ENCODE data around the gene PRKCZ.

PRKCZ gene

GRCh38 chr1:2199042-2199810 lies 149.0 kb downstream of the PRKCZ start:
- peak; percentile 87 for DNase-seq

- no peak for DNase-seq
These were observed 150.2 kb downstream of the PRKCZ start for GRCh38 chr1:2200308-2200943.

DNA sequence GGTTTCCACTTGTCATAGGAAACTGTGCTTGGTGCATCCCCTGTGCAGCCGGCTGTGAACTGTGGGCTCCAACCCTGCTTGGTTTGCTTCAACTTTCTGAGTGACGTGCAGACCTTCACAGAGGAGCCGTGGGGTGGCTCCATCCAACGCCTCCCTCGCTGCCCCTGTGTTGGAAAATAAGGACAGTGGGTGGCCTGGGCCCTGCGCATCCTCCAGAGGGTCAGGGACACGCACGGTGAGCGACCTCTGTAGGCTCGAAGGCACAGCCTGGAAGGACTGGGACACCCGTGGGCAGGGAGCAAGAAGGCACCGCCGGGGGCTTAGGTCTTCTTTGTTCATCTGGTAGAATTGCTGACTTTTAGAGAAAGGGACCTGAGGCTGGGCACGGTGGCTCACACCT lies 150.9 kb downstream of the PRKCZ start:
- DNase-seq, result no peak

- DNase-seq, result no peak
These were observed 151.9 kb downstream of the PRKCZ start for GRCh38 chr1:2202008-2202575.

- DNase-seq, result no peak
These were observed 152.8 kb downstream of the PRKCZ start for GRCh38 chr1:2202843-2203601.

GRCh38 chr1:2203671-2204414 lies 153.6 kb downstream of the PRKCZ start:
- no peak for DNase-seq

DNA sequence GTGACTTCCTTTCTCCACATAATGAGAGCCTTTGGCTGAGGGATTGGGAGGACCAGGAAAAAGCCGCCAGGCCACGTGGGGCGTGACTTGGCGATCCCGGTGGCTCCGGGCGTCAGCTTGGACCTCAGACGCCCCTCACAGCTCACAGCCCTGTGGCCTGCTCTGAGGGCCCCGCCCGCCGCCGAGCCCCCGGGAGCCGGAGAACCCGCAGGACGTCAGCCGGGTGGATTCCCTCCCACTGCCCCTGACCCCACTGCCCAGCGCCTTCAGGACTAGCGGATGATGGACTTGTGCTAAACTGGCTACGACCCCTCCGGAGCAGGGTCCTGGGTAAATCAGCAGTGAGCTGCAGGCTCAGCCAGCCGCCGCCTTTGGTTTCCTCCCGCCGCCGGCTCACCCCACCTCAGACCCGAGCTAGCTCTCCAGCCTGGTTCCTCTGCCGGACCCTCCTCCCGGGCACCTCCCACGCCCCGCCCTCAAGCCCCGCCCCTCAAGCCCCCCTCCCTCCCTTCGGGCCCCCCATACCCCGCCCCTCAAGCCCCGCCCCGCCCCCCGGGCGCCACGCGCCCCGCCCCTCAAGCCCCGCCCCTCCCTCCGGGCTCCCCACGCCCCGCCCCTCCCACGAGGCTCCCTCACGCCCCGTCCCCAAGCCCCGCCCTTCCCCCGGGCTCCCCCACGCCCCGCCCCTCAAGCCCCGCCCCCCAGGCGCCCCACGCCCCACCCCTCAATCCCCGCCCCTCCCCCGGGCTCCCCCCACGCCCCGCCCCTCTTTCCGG lies 154.4 kb downstream of the PRKCZ start:
- peak; percentile 60 for DNase-seq

DNA sequence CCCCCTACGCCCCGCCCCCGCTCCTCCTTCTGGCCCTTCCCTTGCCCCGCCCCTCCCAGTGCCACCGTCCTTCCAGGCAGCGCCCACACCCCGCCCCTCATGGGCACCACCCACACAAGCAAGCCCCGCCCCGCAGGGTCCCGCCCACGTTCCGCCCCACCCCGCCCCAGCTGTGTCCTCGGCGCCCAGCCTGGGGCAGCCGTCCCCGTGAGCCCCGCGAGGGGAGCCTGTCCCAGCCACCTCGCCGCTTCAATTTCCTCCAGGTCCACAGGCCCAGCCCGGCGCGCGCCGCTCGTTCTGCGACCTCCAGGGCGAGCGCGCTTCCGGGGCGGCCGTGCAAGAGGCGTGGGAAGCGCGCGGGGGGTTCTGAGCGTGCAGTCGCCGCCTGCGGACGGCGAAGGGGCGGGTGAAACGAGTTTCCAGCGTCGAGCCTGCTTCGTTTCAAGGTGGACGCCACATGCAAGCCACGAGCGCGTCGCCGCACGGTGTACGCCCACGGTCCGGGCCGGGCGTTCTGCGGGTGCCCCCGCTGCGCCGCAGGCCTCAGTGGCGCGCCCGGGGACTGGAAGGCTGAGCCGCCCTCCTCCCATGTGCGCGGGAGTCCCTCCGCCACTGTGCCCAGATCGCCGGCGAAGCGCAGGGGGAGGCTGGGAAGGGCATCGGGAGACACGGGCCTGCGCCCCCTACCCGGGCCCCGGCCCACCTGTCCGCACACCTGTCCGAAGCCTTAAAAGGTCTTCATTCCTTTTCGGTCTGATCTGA lies 155.2 kb downstream of the PRKCZ start:
- DNase-seq, result peak; percentile 67

GRCh38 chr1:2206813-2207487 lies 156.7 kb downstream of the PRKCZ start:
- no peak for DNase-seq

DNA sequence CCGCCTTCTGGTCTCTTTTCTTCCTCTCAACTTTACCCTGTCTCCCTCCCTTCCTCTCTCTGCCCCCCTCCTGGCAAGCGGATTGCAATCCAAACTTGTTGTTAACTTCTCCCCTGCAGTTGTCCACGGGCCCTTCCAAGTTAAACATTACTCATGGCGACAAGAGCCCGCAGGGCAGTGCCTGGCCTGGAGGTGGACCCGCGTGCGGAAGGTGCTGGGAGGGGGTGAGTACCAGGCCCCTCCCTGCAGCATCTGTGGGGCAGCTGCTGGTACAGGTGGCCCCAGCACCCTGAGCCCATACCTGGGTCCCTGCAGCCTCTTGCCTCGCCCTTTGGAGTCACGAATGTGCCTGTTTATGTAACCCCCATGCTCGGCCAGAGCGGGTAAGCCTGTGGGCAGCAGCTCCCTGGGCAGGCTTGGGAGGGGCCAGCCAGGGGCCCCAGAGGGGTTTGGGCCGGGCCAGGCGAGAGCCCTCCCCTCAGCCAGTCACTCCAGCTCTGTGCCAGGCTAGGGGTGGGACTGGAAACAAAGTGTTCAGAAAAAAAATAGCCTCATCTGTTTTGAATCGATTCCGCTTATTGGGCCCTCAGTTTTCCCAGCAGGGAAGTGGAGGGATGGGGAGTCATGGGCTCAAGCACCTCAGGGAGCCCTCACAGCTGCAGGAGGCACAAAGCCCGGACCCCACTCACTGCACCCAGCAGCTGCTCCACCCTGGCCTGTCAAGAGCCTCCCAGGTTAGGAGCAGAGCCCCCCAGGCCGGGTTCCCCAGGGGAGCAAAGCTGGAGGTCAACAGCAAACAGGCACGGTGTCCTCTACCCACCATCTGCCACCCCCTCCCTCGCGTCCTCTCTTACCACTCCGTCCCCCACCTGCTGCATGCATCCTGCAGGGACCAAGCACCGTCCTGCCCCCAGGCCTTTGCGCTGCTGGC lies 158.4 kb downstream of the PRKCZ start:
- peak; percentile 23 for DNase-seq

DNA sequence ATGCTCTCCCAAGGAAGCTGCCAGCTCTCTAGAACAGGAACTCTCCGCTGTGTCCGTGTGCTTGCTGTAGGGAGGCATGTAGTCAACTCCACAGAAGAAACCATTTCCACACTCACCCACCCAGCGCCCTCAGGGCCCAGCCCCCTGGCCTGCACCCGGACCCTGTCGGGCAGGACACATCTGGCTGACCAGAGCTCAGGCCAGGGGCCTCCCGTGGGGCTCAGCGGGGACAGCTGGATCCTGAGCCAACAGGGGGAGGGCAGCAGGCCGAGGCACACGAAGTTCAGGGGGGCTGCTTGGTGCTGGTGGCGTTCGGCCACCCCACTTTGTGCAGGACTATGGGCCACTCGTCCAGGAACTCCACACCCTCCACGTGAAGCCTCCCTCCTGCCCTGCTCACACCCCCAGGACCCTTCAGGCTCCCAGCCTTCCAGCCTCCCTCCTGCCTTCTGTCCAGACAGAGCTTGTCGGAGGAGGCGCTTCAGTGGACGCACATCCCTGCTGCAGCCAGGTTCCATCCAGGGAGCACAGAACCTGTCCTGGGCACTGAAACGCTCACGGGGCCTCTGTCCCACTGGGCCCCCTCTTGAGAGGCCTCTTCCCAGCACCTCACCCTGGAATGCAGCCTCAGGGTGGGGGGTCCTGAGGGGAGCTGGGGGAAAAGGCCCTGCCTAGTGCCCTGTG lies 159.3 kb downstream of the PRKCZ start:
- no peak for DNase-seq

DNA sequence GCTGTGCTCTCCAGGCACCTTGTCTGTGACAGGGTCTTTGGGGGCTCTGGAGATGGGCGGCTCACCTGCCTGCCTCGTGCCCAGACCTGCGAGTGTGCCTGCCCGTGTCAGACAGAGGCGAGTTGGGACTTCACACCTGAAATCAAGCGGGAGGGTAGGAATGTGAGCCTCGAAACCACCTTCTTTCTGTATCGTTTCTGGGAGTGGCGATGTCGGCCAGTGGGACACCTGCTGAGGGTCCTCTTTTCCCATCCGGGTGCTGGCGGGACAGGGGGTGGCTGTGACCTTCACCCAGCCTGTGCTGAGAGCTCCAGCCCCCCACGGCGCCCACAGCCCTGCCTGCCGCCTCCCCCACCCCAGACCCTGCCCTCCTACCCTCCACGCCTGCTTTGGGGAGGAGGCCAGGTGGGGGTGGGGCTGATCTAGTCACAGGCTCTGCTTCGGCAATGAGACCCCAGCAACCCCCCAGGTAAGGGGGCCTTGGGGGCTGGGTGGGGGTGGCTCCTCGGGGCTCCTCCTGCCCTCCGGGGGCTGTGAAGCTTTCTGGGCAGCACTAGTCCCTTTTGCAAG lies 160.0 kb downstream of the PRKCZ start:
- no peak for DNase-seq

DNA sequence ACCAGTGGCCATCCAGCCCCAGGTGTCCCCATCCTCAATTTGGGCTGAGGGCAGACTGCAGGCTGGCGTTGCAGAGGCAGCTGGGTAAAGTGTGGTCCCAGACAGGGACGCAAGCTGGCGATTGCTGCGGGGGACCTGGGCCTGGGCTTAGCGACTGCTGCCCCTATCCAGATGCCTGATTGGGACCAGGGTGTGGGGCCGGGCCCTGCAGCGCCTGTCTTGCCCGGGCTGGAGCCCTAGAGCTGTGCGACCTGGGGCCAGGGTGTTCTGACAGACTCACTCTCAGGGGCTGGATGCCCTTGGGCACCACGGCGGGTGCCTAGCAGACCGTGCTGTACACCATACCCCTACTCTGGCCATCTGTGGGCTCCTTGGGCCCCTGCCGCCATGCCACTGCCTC lies 160.6 kb downstream of the PRKCZ start:
- DNase-seq, result no peak

DNA sequence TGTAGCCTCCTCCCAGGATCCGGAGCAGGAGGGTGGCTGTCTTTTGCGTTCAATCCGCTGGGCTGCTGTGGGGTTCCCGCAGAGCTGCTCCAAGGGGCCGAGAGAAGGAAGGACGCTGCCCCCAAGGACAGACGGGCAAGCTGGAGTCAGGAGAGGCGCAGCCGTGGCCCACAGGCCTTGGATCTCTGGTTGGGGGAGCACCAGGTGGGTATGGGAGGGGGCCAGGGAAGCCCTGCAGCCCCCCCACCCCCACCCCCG lies 162.0 kb downstream of the PRKCZ start:
- DNase-seq, result no peak

GRCh38 chr1:2212532-2213491 lies 162.6 kb downstream of the PRKCZ start:
- peak; percentile 82 for DNase-seq

DNA sequence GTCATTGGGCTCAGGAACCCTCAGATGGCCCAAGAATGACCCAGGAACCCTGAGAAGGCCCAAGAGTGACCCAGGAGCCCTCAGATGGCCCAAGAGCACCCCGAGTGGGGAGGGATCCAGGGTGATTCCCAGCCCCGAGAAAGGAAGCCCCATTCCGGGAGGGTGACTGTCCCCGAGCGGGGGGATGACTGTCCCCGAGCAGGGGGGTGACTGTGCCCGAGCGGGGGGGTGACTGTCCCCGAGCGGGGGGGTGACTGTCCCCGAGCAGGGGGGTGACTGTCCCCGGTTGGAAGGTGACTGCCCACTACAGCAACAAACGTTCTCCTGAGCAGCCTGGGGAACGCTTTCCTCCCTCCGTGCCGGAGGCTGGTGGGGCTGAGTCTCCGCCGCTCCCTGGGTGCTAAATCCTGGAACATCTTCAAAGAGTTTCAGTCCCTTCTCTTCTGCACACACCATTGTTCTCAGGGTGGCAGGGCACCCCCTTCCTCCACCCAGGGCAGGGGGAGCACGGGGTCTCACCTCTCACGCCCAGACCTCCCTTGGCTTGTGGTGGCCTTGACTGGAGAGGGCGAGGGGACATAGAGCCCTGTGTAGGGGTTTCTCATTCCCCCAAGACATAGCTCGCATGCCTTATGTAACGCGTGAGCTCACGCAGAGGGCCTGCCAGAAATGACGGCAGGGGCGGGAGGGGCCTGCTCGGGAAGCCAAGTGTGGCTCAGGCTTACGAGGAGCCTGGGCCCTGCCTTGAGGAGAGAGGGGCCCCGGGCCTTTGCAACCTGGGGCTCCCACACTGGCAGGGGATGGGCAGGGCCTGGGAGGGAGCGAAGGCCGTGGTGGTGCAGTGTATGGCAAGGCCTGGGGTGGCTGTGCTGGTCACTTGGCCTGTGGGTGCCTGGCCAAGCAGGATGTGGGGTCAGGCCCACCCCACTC lies 163.6 kb downstream of the PRKCZ start:
- DNase-seq, result no peak

All from MV-4-11 (cell line).